Thyroid gland (tissue), 4 donors: Measurements from ENCODE around the gene MRPS5. TPM values are rescaled to one million over a fixed set of nuclear protein-coding genes. Genes with fewer than 3 reads are reported as not detected.

Experiments used
- DNase-seq, 2 donors: peaks; one replicate each; pipeline ENCODE4 v3.0.0-alpha.2; 2019
- H3K27ac ChIP-seq, 3 donors: fragments of 200-600 bp; sonication (generic); 1 replicate in 2 of 3; 2 replicates in 1 of 3; pipeline ENCODE4 v1.5.1; 2016 to 2019; ENCODE audit warnings: mild to moderate bottlenecking in 1 of 3, moderate library complexity in 1 of 3
- H3K27me3 ChIP-seq: fragments of 200-600 bp; sonication (generic); one replicate; pipeline ENCODE4 v1.5.1; 2019
- H3K36me3 ChIP-seq, 2 donors: fragments of 200-600 bp; sonication (generic); one replicate each; pipeline ENCODE4 v1.5.1; 2016 to 2019
- H3K4me1 ChIP-seq, 2 donors: fragments of 200-600 bp; sonication (generic); one replicate each; pipeline ENCODE4 v1.5.1; 2017 to 2019
- H3K4me3 ChIP-seq, 3 donors: fragments of 200-600 bp; sonication (generic); replicated peaks in 1 of 3; 1 replicate in 2 of 3; 2 replicates in 1 of 3; pipeline ENCODE4 v1.5.1; 2016; ENCODE audit warnings: mild to moderate bottlenecking in 1 of 3
- H3K9me3 ChIP-seq: fragments of 200-600 bp; sonication (generic); one replicate; pipeline ENCODE4 v1.5.1; 2017
- CTCF ChIP-seq, 6 experiments: fragments of 200-600 bp in 3 of 6; fragments of 450-650 bp in 3 of 6; sonication (generic) in 3 of 6; IDR thresholded peaks; one replicate each; pipeline ENCODE4 v1.5.1; 2016 to 2019; ENCODE audit warnings: antibody characterized with exemption in 6 of 6, mild to moderate bottlenecking in 2 of 6, inconsistent platforms in 1 of 6, moderate library complexity in 1 of 6
- POLR2A ChIP-seq, 2 donors: fragments of 450-650 bp; IDR thresholded peaks; one replicate each; pipeline ENCODE4 v1.6.1; 2017; ENCODE audit warnings: antibody characterized with exemption in 2 of 2, mild to moderate bottlenecking in 2 of 2, moderate library complexity in 1 of 2
- WGBS, 2 donors: methylation state at CpG; one replicate each; pipeline ENCODE4 v1.1.5; 2017; 5-methylcytosine and 5-hydroxymethylcytosine counted together
- intact Hi-C: fragments of 100-400 bp; cut with DNase I; formaldehyde crosslinking; loops from one replicate; pipeline ENCODE4 v1.15.1; 2023
- total RNA-seq, 4 donors: library from RNA; depleted of rRNA; stranded (reverse); fragments of >200 nt; gene quantifications; one replicate each; pipeline ENCODE4 v1.2.3, GENCODE V29; 2016

Gene MRPS5
- total RNA-seq: 10 to 100 TPM; 50.8 to 58.7 (median 54.9) TPM

GRCh38 chr2:95121407-95122196 lies at the start of gene MRPS5:
MRPS5 (minus strand) TSS chr2:95121808; CDS start chr2:95121791, 17 bp downstream.
- 0 to 1% methylated on average over 17 to 51 of the region's 86 CpGs for WGBS, 2 donors
- Histone ChIP-seq H3K4me3 (peak within 1 kb of the TSS; percentile 43 to 100 (median 98)), H3K27ac (peak within 1 kb of the TSS; percentile 78 to 98 (median 89)), H3K27me3 (no peaks in the 10 kb centered on the region), H3K9me3 (no peaks in the 10 kb centered on the region), H3K36me3 (no peaks in the 10 kb centered on the region), H3K4me1 (peaks cover 17 to 26% of the 10 kb centered on the region in 2 donors)
- intact Hi-C loops: no loop called here
- peak; percentile 86 for DNase-seq
- TF ChIP-seq POLR2A (IDR thresholded peaks at IDR 0.05): peak in 1 of 2 donors; percentile 77
- peak in 1 of 6 experiments; percentile 10 for TF ChIP-seq CTCF (IDR thresholded peaks at IDR 0.05)

GRCh38 chr2:95166065-95166763 lies 44.6 kb upstream of the MRPS5 start:
- H3K27ac ChIP-seq: peak overlapping the region in 2 of 3 donors; percentile 91 to 95
- 9% methylated on average over 16 of the region's 16 CpGs for WGBS, 2 donors
- peaks cover 17 to 19% of the 10 kb centered on the region in 2 donors for H3K4me1 ChIP-seq
- DNase-seq: no peak
- peak overlapping the region; percentile 56 to 82 (median 74) for H3K4me3 ChIP-seq
- TF ChIP-seq POLR2A (IDR thresholded peaks at IDR 0.05) (no peak), CTCF (IDR thresholded peaks at IDR 0.05) (no peak)
- no peaks in the 10 kb centered on the region for H3K9me3 ChIP-seq
- H3K27me3 ChIP-seq: no peaks in the 10 kb centered on the region
- H3K36me3 ChIP-seq: no peaks in the 10 kb centered on the region
- intact Hi-C loops: loop anchor here (10.0 kb wide), 1 partner anchor 1099 kb away; the partner anchor contains the start of genes CIAO1 and TMEM127

- DNase-seq: peak; percentile 98 to 99
- H3K27me3 ChIP-seq: no peaks in the 10 kb centered on the region
- whole genome bisulfite sequencing, 2 donors: 0% methylated on average over 27 to 28 of the region's 56 CpGs
- peak in 1 of 6 experiments; percentile 16 for TF ChIP-seq CTCF (IDR thresholded peaks at IDR 0.05)
- peak in 1 of 2 donors; percentile 82 for TF ChIP-seq POLR2A (IDR thresholded peaks at IDR 0.05)
- H3K27ac ChIP-seq: peak within 1 kb of the TSS; percentile 87 to 95 (median 91)
- H3K36me3 ChIP-seq: no peaks in the 10 kb centered on the region
- peaks cover 17 to 19% of the 10 kb centered on the region in 2 donors for H3K4me1 ChIP-seq
- H3K4me3 ChIP-seq: peak within 1 kb of the TSS; percentile 56 to 82 (median 74)
- no peaks in the 10 kb centered on the region for H3K9me3 ChIP-seq
- intact Hi-C loops: loop anchor here (10.0 kb wide), 1 partner anchor 1099 kb away; the partner anchor contains the start of genes CIAO1 and TMEM127
These were observed 43.9 kb upstream of the MRPS5 start, which contains the start of gene ZNF2 for GRCh38 chr2:95165371-95166064. ZNF2 (plus strand) TSS chr2:95165809; CDS start chr2:95176227, 10,418 bp downstream.

GRCh38 chr2:95165030-95165370 lies 43.4 kb upstream of the MRPS5 start:
- Histone ChIP-seq H3K4me1 (peaks cover 17 to 21% of the 10 kb centered on the region in 2 donors), H3K27me3 (no peaks in the 10 kb centered on the region), H3K36me3 (no peaks in the 10 kb centered on the region), H3K9me3 (no peaks in the 10 kb centered on the region), H3K27ac (peak overlapping the region; percentile 87 to 95 (median 91)), H3K4me3 (peak overlapping the region; percentile 56 to 82 (median 74))
- intact Hi-C loops: loop anchor here (10.0 kb wide), 1 partner anchor 1100 kb away; the partner anchor contains the start of genes CIAO1 and TMEM127
- no peak for DNase-seq
- WGBS, 2 donors: 1 to 3% methylated on average over 5 to 9 of the region's 9 CpGs
- TF ChIP-seq POLR2A (IDR thresholded peaks at IDR 0.05) (no peak), CTCF (IDR thresholded peaks at IDR 0.05) (no peak)
